ENCODE results near the gene NUMB.
"Not testable (repeated sequence)": the region's sequence is repeated elsewhere in the genome, so short reads cannot be mapped to it uniquely, and the experiment has no call there.

NUMB gene

GRCh38 chr14:73465823-73466532, 7.6 kb upstream of the NUMB start:
- no peak for DNase-seq (ENCODE audit: low read depth)

GRCh38 chr14:73463411-73463810, 5.1 kb upstream of the NUMB start:
- no peak for DNase-seq (ENCODE audit: low read depth)

DNA sequence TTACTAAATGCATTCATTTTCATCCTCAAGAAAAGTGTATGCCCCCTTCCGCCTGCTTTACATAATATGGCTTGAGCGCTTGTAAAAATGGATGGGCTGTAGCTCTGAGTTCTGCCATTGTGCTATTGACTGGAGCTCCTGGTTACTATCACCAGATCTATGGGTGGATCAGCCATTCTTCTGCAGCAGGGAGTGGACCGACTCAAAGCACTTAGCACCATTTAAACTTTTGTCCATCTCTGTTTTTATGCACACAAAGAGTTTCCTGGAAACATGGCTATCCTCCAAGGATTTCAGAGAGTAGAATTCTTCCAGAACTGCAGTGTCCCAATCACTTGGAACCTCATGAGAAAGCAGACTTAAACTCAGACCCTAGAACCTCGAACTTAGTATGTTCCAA, 4.5 kb upstream of the NUMB start:
- DNase-seq (ENCODE audit: low read depth), result no peak

- DNase-seq (ENCODE audit: low read depth), result no peak
These were observed 3.8 kb upstream of the NUMB start for GRCh38 chr14:73462048-73462715.

DNA sequence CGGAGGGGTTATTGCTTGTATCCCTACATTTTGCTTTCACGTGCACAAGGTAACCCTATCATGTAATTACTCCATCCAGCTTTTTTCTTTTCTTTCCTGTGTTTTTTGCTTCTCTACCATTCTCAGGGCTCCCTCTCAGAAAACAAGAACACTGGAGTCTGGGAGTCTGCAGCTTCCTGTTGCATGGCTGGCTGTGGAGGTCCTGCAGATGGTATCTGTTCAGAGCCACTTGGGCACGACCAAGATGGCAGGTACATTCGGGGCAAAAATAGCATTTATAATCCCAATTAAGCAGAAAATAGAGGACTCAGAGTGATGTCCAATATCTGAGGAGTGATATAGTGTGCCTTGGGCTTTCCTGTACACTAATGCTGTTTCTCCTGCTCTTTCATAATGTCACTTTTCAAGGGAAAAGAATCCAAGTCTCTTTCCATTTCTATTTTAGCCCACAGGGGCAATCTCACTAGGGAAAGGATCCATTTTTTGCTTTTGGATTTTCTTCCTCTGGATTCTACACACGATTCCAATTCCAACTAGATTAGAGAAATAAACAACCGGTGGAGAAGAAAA, 3.2 kb upstream of the NUMB start:
- DNase-seq (ENCODE audit: low read depth), result no peak

- no peak for DNase-seq (ENCODE audit: low read depth)
These were observed 2.4 kb upstream of the NUMB start for GRCh38 chr14:73460691-73461127.

GRCh38 chr14:73459959-73460358, 1.6 kb upstream of the NUMB start:
- no peak for DNase-seq (ENCODE audit: low read depth)

GRCh38 chr14:73457924-73458182, 493 bp downstream of the NUMB start:
- no peak for DNase-seq (ENCODE audit: low read depth)

DNA sequence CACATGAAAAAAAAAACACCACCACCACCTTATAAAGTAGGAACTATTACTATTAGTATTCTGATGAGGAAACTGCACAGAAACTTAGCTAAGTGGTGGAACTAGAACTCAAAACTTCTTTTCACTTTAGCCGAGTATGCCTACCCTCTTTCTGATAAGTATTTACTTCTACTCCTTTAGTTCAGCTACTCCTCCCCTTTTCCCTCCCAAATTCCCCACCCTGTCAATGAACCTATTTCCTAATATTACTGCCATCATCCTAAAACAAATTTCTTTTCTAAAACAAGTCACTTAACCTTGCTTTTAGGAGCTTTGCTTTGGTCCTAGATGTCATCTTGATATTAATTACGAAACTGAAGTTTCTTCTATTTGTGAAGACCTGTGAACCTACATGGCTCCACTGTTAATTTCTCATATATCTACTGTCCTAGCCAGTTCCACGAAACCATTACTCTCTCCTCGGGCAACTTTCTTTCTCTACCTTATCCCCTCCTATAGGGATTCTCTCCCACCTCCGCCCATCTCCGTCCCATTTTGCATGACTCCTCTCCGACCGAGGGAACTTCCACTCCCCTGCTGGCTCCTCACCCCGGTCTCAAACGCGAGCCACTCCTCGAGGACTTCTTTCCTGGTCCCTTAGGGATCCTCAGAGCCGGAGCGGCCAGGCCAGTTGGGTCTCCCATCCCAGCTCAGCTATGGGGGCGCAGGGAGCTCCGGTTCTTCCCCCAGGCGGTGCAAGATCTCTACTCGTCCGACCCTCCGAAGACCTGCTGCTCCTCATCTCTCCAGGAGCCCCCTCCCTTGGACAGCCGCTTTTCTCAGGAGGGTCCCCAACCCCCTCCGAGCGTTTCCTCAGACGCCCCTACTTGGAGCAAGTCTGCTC, 1.1 kb downstream of the NUMB start:
- no peak for DNase-seq (ENCODE audit: low read depth)

- DNase-seq (ENCODE audit: low read depth), result no peak
These were observed 3.1 kb downstream of the NUMB start for GRCh38 chr14:73455294-73455693.

DNA sequence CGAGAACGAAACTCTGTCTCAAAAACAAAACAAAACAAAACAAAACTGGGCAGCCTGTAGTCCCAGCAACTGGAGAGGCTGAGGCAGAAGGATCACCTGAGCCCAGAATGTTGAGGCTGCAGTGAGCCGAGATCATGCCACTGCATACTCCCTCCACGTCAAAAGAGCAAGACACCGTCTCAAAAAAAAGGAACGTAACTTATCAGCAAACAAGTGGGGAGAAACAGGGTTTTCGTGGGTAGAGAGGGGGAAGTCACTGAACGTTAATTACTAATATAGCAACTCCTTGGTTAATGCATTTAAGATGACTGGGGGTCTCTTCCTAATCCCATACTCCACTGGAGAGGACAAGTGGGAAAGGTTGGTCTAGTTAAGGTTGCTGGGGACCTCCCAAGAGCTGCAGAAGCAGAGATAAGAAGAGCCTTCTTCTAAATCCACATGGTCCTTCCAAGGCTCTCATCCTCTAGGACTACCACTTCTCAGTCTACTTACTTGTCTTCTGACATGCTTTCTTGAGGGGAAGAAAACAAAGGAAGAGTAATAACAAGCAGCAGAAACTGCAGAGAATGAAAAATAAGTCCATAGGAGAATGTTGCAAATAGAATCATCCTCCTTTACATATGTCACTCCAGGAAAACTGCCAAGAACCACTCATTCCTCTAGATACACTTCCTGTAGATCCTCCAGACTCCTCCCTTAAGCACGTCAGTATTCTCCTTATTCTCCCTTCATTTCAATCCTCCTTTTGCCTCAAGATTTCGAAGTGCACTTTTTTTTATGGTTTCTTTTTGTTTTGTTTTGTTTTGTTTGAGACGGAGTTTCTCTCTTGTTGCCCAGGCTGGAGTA, 5.8 kb downstream of the NUMB start:
- DNase-seq (ENCODE audit: low read depth), result no peak

- DNase-seq (ENCODE audit: low read depth), result no peak
These were observed 14.6 kb downstream of the NUMB start for GRCh38 chr14:73443758-73444157.

GRCh38 chr14:73441286-73441685, 17.1 kb downstream of the NUMB start:
- no peak for DNase-seq (ENCODE audit: low read depth)

DNA sequence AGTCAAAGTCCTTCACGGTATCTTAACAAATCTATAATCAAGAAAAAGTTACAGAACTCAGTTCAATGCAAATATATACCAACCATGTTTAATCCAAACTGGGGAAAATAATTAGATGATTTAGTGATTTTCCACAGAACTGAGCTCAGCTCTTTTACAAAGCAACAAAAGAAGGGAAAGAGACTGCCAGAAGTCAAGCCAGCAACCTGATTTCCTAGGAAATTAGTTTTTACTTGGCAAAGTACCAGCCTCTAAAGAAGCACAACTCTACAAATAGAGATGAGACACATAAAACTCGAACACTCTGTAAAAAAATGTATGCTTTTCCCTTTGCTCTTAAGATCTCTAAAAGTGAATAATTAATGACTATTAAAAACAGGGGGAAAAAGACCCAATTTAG, 19.4 kb downstream of the NUMB start:
- DNase-seq (ENCODE audit: low read depth), result no peak

DNA sequence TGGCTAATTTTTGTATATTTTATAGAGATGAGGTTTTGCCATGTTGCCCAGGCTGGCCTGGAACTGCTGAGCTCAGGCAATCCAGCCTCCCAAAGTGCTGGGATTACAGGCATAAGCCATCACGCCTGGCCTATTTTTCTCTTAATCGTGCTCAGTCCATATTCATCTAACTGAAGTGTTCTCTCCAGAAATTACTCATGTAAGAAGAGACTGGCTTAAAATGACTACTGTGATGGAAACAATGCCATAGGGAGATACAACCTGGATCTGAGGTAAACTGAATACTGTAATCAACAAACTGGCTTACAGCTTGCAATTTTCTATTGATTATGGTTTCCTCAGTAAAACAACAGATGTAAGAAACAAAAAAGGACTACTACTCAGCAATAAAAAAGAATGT, 21.1 kb downstream of the NUMB start:
- DNase-seq (ENCODE audit: low read depth), result no peak

GRCh38 chr14:73432124-73432523, 26.2 kb downstream of the NUMB start:
- no peak for DNase-seq (ENCODE audit: low read depth)

- DNase-seq (ENCODE audit: low read depth), result no peak
These were observed 30.0 kb downstream of the NUMB start for GRCh38 chr14:73428353-73428824.

GRCh38 chr14:73427516-73428264, 30.7 kb downstream of the NUMB start:
- no peak for DNase-seq (ENCODE audit: low read depth)

DNA sequence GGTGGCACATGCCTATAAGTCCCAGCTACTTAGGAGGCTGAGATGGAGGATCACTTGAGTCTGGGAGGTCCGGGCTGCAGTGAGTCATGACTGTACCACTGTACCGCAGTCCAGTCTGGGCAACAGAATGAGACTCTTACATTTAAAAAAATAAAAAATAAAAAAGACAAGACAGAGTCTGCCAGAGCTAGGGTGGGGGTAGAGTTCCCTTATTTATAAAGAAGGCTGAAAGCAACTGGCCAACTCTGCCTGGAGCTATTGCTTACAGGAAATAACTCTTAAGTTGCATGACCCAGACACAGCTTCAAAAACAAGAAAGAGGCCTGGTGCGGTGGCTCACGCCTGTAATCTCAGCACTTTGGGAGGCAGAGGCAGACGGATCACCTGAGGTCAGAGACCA, 31.5 kb downstream of the NUMB start:
- no peak for DNase-seq (ENCODE audit: low read depth)

DNA sequence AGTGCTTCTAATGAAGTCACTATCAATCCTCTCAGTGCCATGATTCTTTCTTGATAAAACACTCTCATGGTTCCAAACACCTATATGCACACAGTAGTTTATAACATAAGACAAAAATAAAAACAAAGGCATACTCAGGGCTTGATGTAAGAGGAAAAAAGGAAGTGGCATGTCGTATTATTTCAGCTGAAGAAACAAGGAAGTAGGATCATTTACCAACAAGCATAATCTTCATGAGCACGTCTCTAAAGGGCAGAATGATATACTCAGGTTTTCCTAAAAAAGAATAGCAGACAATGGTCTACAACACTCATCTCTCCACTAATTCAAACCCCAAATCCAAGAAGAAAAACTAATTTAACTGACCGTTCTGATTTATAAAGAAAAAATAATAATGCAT, 33.9 kb downstream of the NUMB start:
- DNase-seq (ENCODE audit: low read depth), result no peak

DNA sequence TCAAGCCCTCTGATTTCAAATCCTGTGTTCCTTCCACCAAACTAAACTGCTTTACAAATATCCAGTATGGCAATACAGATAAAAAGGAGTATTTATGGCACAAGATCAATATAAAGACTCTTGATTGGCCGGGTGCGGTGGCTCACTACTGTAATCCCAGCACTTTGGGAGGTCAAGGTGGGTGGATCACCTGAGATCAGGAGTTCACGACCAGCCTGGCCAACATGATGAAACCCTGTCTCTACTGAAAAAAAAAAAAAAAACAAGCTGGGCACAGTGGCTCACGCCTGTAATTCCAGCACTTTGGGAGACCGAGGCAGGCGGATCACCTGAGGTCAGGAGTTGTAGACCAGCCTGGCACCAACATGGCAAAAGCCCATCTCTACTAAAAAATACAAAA, 35.3 kb downstream of the NUMB start:
- DNase-seq (ENCODE audit: low read depth), result not testable (repeated sequence)
